ENCODE measurements around the gene CLTA. TPM values are rescaled to one million over a fixed set of nuclear protein-coding genes. Genes with fewer than 3 reads are reported as not detected.
A peak's percentile ranks its signal among the peaks of the same experiment; 100 is the strongest.

CLTA gene
- total and polyA plus RNA-seq, 11 donors: 40.8 to 139 (median 61.8) TPM

- no peak for DNase-seq
- Histone ChIP-seq H3K27ac (peak overlapping the region in 10 of 12 donors; percentile 87 to 97 (median 92)), H3K4me1 (peaks cover 16 to 45% (median 40%) of the 10 kb centered on the region in 12 donors), H3K36me3 (peaks cover 0 to 28% (median 2%) of the 10 kb centered on the region in 9 donors), H3K27me3 (no peaks in the 10 kb centered on the region), H3K9me3 (no peaks in the 10 kb centered on the region), H3K4me3 (peak overlapping the region; percentile 69 to 99 (median 88))
- WGBS, 4 donors: 1 to 3% (median 1%) methylated on average over 7 of the region's 7 CpGs
- no peak for TF ChIP-seq POLR2A (IDR thresholded peaks at IDR 0.05)
- no peak for TF ChIP-seq CTCF (IDR thresholded peaks at IDR 0.05)
- intact Hi-C loops (cut with DNase I): loop anchor here in 8 of 10 donors (2.0 to 10.0 kb wide), 5 partner anchors 67 to 143 kb away; partner anchors contain the start of gene GNE (in 1 of the 8)
- ATAC-seq: no peak
Observed at GRCh38 chr9:36191686-36192085, 965 bp downstream of the CLTA start.

- WGBS, 4 donors: 73 to 75% (median 74%) methylated on average over 4 of the region's 4 CpGs
- TF ChIP-seq CTCF (IDR thresholded peaks at IDR 0.05) (no peak), POLR2A (IDR thresholded peaks at IDR 0.05) (no peak)
- Histone ChIP-seq H3K9me3 (no peaks in the 10 kb centered on the region), H3K4me1 (peaks cover 16 to 49% (median 40%) of the 10 kb centered on the region in 12 donors), H3K27me3 (no peaks in the 10 kb centered on the region), H3K36me3 (peaks cover 0 to 33% (median 2%) of the 10 kb centered on the region in 9 donors), H3K4me3 (peak overlapping the region; percentile 69 to 99 (median 88)), H3K27ac (peak overlapping the region in 2 of 12 donors; percentile 95 to 97)
- intact Hi-C loops (cut with DNase I): loop anchor here in 5 of 10 donors (5.0 to 10.0 kb wide), 3 partner anchors 135 to 143 kb away; no protein-coding TSS in a partner anchor
- DNase-seq (no peak), ATAC-seq (no peak)
Observed at GRCh38 chr9:36192196-36192595, 1.5 kb downstream of the CLTA start.

GRCh38 chr9:36193023-36193422, 2.3 kb downstream of the CLTA start:
- Histone ChIP-seq H3K36me3 (peaks cover 0 to 41% (median 8%) of the 10 kb centered on the region in 9 donors), H3K27ac (peak overlapping the region in 1 of 12 donors; percentile 95), H3K4me3 (peak overlapping the region in 9 of 12 donors; percentile 11 to 99 (median 88)), H3K9me3 (no peaks in the 10 kb centered on the region), H3K4me1 (peaks cover 16 to 49% (median 40%) of the 10 kb centered on the region in 12 donors), H3K27me3 (no peaks in the 10 kb centered on the region)
- no peak for DNase-seq
- intact Hi-C loops (cut with DNase I): loop anchor here in 5 of 10 donors (5.0 to 10.0 kb wide), 3 partner anchors 134 to 142 kb away; no protein-coding TSS in a partner anchor
- ATAC-seq: no peak
- no peak for TF ChIP-seq CTCF (IDR thresholded peaks at IDR 0.05)
- no peak for TF ChIP-seq POLR2A (IDR thresholded peaks at IDR 0.05)
- 64 to 77% (median 70%) methylated on average over 3 of the region's 3 CpGs for WGBS, 4 donors

GRCh38 chr9:36194326-36195000, 3.7 kb downstream of the CLTA start:
- Histone ChIP-seq H3K4me3 (peak overlapping the region in 1 of 12 donors; percentile 99), H3K36me3 (peaks cover 0 to 55% (median 22%) of the 10 kb centered on the region in 9 donors), H3K9me3 (no peaks in the 10 kb centered on the region), H3K27ac (no peak overlapping the region), H3K27me3 (no peaks in the 10 kb centered on the region), H3K4me1 (peaks cover 16 to 49% (median 40%) of the 10 kb centered on the region in 12 donors)
- intact Hi-C loops (cut with DNase I): loop anchor here in 5 of 10 donors (5.0 to 10.0 kb wide), 3 partner anchors 133 to 140 kb away; no protein-coding TSS in a partner anchor
- DNase-seq: no peak
- no peak for TF ChIP-seq POLR2A (IDR thresholded peaks at IDR 0.05)
- TF ChIP-seq CTCF (IDR thresholded peaks at IDR 0.05): no peak
- 45 to 54% (median 50%) methylated on average over 4 of the region's 4 CpGs for WGBS, 4 donors
- no peak for ATAC-seq

All from heart left ventricle (tissue), 16 donors.